D721Med (cell line): ENCODE results near the gene PPP3R1.

Experiments used
- DNase-seq: peaks from one replicate; pipeline ENCODE4 v3.0.0; 2011; ENCODE audit warnings: low spot score; ENCODE audit not compliant: insufficient read length
- FAIRE-seq: peaks from 2 replicates; lab custom pipeline; 2011; peaks lifted over from hg19 to GRCh38; lab: Jason Lieb, UNC
- TF ChIP-seq, protein P1 (sequence below): IDR thresholded peaks from 2 replicates; pipeline ENCODE4 v1.5.1; 2012; ENCODE audit warnings: mild to moderate bottlenecking, control low read depth; ENCODE audit not compliant: insufficient read depth; ENCODE audit errors: missing control alignments

The PPP3R1 gene

GRCh38 chr2:68252400-68253218 lies at the start of gene PPP3R1:
Gene PPP3R1, minus strand, starts transcription at chr2:68252532. Its CDS starts 405 bp downstream, at chr2:68252127.
- TF ChIP-seq, protein P1, sequence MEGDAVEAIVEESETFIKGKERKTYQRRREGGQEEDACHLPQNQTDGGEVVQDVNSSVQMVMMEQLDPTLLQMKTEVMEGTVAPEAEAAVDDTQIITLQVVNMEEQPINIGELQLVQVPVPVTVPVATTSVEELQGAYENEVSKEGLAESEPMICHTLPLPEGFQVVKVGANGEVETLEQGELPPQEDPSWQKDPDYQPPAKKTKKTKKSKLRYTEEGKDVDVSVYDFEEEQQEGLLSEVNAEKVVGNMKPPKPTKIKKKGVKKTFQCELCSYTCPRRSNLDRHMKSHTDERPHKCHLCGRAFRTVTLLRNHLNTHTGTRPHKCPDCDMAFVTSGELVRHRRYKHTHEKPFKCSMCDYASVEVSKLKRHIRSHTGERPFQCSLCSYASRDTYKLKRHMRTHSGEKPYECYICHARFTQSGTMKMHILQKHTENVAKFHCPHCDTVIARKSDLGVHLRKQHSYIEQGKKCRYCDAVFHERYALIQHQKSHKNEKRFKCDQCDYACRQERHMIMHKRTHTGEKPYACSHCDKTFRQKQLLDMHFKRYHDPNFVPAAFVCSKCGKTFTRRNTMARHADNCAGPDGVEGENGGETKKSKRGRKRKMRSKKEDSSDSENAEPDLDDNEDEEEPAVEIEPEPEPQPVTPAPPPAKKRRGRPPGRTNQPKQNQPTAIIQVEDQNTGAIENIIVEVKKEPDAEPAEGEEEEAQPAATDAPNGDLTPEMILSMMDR: no peak
- peak; percentile 42 for DNase-seq
- FAIRE-seq: no peak

DNA sequence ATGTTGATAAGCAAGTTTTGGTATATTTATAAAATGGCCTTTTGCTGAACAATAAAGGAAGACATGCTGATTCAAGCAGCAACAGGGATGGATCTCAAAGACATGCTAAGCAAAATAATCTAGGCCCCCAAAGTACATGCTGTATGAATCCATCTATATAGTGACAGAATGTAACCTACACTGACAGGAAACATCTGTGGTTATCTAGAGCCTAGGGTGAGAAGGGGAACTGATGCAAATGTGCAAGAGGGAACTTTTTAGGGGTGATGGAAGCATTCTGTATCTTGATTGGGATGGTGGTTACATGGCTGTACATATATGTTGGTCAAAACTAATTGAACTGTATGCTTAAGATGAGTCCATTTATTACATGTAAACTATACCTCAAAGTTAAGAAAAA lies 43.2 kb upstream of the PPP3R1 start:
- DNase-seq (no peak), FAIRE-seq (no peak)
- TF ChIP-seq, protein P1: no peak

GRCh38 chr2:68294913-68295312 lies 42.6 kb upstream of the PPP3R1 start:
- FAIRE-seq (no peak), DNase-seq (no peak)
- TF ChIP-seq, protein P1: no peak

DNA sequence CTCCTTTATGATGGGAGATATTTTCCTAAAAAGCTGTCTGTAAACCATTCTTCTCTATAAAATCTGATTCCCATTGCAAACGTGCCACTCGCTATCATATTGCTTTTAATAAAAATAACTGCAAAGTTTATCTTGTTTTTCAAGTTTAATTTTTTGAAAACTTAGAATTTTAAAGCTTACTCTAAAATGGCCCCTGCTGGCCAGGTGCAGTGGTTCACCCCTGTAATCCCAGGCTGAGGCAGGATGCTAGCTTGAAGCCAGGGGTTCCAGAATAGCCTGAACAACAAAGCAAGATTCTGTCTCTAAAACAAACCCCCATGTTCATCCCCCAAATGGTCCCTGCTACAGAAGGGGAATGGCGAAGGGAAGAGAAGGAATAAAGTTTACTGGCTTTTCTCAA lies 41.9 kb upstream of the PPP3R1 start:
- TF ChIP-seq, protein P1: no peak
- FAIRE-seq: no peak
- no peak for DNase-seq

DNA sequence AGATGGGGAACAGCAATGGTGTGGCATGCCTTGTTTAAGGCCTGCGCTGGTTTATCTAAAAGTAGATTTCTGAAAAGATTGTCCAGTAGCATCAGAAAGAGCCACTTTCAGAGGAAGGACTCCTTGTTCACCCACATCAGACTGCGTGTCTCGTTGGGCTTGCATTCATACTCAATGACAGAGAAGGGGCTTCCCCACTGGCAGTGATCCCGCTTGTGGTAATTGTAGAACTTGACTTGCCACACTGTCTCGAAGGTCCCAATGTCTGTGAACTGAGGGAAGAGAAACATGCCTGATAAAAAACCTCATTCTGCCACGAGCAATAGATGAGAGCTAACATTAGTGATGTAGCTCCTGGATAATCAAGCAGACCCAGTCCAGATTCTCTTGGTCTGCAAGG lies 41.4 kb upstream of the PPP3R1 start:
- TF ChIP-seq, protein P1: no peak
- no peak for DNase-seq
- no peak for FAIRE-seq

DNA sequence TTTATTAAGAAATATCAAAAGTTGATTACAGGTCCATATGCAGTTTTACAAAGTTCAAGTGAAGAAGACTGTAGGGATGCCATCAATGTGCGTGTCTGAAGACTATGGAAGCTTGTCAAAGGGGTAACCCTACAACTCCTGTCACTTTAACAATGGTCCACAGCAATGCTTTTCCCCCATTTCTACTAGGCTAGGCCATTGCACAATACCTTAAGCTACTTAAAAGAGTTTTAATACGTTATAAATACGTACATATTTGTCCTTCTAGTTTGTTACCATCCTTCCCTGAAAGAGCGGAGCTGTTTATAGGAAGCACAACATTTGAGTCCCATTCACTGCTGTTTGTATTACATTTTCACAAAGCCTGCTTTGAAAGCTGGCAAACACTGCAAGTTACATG lies 40.7 kb upstream of the PPP3R1 start:
- DNase-seq: no peak
- FAIRE-seq: no peak
- TF ChIP-seq, protein P1: no peak

- FAIRE-seq (no peak), DNase-seq (no peak)
- TF ChIP-seq, protein P1: peak; percentile 65
These were observed 39.9 kb upstream of the PPP3R1 start for GRCh38 chr2:68292108-68292710.
